ENCODE measurements around the gene CLEC4E.
"Not testable (repeated sequence)": the region's sequence is repeated elsewhere in the genome, so short reads cannot be mapped to it uniquely, and the experiment has no call there.

CLEC4E gene, protein sequence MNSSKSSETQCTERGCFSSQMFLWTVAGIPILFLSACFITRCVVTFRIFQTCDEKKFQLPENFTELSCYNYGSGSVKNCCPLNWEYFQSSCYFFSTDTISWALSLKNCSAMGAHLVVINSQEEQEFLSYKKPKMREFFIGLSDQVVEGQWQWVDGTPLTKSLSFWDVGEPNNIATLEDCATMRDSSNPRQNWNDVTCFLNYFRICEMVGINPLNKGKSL

DNA sequence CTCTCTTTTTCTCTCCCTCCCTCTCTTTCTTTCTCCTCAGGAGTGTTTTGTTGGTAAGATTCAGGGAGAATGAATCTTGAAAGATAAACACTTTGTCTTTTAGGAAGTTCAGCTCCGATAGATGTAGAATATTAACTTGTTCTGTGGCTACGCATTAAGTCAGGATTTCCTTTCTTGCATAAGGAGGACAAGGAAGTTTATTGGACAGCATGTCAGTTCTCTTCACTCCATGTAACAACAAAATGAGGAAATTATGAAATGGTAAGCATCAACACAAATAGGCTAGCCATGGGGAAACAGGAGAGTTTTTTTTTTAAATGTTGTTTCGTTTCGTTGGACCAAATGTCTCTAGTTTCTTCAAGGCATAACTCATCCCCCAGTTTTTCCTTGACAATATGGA is at the start of gene CLEC4E:
Gene CLEC4E, minus strand, starts transcription at position 75 of the 400 bp plus-strand sequence. CDS start 108 bp downstream, outside the sequence.
- DNase-seq: not testable (repeated sequence)

GRCh38 chr12:8589679-8590078 is 49.0 kb upstream of the CLEC4E start:
- DNase-seq: no peak

GRCh38 chr12:8584478-8584877 is 43.8 kb upstream of the CLEC4E start:
- not testable (repeated sequence) for DNase-seq

GRCh38 chr12:8584004-8584403 is 43.3 kb upstream of the CLEC4E start:
- DNase-seq: no peak

DNA sequence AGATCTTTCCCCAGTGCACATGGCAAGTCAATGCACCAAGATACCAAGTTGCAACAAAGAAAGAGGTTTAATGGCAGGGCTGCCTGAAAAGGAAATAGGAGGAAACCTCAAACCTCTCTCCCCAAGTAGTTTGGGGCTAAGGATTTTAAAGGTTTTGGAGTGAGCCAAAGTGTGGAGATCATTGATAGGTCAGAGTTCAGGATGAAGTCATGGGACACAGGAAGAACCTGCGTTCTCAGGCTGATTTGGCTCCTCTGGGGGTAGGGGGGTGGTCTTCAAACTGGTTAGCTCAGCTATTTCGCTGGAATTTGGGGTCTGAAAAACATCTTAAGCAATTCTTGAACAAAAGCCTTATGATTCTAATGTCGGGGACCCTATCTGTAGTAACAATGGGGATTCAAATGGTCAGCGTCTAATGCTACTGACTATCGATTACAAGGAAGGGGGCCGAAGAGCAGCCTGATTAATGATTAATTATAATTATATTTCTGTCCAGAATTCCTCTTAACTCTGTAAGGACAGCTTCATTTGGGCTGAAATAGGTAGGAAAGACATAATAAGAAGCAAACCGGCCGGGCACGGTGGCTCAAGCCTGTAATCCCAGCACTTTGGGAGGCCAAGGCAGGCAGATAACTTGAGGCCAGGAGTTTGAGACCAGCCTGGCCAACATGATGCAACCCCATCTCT is 40.5 kb upstream of the CLEC4E start:
- DNase-seq: no peak

GRCh38 chr12:8577879-8578278 is 37.2 kb upstream of the CLEC4E start:
- DNase-seq: no peak

GRCh38 chr12:8572507-8572906 is 31.8 kb upstream of the CLEC4E start:
- DNase-seq: no peak

GRCh38 chr12:8566525-8566924 is 25.8 kb upstream of the CLEC4E start:
- DNase-seq: no peak

- not testable (repeated sequence) for DNase-seq
These were observed 25.3 kb upstream of the CLEC4E start for GRCh38 chr12:8566052-8566451.

GRCh38 chr12:8564656-8565055 is 24.0 kb upstream of the CLEC4E start:
- DNase-seq: no peak

- no peak for DNase-seq
These were observed 22.7 kb upstream of the CLEC4E start for GRCh38 chr12:8563356-8563755.

GRCh38 chr12:8562310-8562709 is 21.6 kb upstream of the CLEC4E start:
- no peak for DNase-seq

DNA sequence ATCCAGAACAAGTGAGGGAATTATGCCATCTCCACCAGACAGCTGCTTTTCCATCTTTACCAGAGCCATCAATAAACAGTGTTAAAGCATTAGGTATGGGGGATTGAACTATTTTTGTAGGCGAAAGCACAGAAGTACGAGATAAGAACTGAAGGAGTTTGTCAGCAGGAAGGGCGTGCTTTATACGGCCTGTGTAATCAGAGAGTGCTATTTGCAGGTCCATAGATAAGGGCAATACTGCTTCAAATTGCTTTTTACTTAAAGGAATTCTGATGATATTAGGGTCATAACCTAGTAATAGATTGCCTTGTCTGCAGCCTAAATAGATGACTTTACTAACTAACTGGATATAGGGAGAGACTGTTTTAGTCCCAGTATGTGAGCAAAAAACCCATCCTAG is 20.3 kb upstream of the CLEC4E start:
- no peak for DNase-seq

GRCh38 chr12:8559676-8560075 is 19.0 kb upstream of the CLEC4E start:
- no peak for DNase-seq

GRCh38 chr12:8556531-8557097 is 15.9 kb upstream of the CLEC4E start:
- no peak for DNase-seq

DNA sequence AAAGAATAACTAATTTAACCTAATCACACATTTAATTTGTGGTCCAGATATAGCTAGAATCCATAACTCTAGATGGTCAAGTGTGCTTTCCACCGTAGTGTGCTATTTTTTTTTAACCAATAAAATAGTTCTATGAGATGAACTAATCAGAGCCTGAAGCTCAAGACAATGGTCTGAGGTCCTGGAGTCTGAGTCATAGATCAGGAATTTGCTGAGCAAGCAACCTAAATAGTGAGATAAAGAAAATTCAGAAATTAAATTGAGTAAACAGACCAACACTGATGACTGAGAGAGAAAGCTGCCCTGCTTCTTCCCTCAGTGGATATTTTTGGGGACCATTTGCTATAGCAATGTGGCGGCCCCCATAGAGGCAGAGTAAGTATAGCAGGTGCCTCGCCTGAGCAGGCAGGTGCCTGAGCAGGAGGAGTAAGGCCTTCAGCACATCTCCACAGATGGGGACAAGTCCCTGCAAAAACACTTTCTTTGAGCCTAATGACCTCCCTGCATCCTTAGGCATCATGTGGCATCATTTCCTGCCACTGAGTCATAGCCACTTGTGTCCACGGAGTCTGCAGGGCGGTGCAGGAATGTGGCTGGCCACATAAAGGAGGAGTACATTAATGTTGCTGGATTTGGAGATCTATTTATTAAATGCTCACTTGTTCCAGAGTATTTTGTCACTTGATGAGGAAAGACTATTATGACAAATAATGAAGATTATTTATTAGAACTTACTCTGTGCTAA is 13.9 kb upstream of the CLEC4E start:
- no peak for DNase-seq

- no peak for DNase-seq
These were observed 12.5 kb upstream of the CLEC4E start for GRCh38 chr12:8553088-8553627.

DNA sequence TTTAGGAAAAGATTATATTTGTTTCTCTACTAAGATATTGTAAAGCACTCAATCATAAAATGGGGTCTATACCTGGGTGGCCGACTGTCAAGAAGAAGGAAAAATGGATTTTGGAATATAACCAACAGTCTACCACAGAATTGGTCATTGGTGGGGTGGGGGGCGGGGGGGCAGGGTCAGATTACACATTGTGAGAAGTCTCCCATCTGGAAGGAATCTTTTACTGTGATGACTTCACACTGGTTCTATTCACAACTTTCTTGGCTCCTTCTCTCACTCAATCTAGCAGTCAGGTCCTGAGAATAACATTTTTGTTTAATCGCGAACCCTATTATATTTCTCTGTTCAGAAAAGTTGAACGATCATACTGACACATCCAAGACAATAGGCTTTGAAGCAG is 8.7 kb upstream of the CLEC4E start:
- no peak for DNase-seq

DNA sequence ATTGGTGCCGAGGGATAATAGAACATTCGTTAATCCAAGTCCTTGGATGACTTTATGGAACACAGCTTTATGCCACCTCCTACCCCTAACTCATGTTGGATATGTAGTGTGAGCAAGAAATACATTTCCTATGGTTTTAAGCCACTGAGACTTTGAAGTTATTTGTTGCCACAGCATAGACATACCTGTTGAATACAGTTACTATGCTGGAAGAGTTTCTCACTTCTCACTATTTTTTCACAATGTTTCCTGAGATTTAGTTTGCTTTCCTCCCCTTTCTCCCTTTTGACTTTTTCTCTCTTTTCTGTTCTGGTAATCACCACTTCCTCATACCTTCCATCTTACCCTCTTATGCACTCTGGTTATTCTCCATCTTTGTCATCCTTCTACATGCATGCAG is 7.5 kb upstream of the CLEC4E start:
- no peak for DNase-seq

- no peak for DNase-seq
These were observed 6.9 kb upstream of the CLEC4E start for GRCh38 chr12:8547645-8548044.

- DNase-seq: no peak
These were observed 5.9 kb upstream of the CLEC4E start for GRCh38 chr12:8546591-8546990.

- no peak for DNase-seq
These were observed 3.6 kb upstream of the CLEC4E start for GRCh38 chr12:8544295-8544694.

- DNase-seq: no peak
These were observed 857 bp upstream of the CLEC4E start for GRCh38 chr12:8541562-8541961.

All from NCI-H2081 treated with DMSO at 0.1 percent for 48 hours (cell line).